CD4-positive, alpha-beta T cell (primary cell): Measurements from ENCODE around the gene RTN4RL2. TPM values are rescaled to one million over a fixed set of nuclear protein-coding genes. Genes with fewer than 3 reads are reported as not detected.

Source experiments
- ATAC-seq: fragments of 200-7000 bp; cut with Tn5 transposase; one replicate; pipeline ENCODE4 v1.10.0; 2022; ENCODE audit warnings: mild to moderate bottlenecking; ENCODE audit not compliant: poor library complexity
- CTCF ChIA-PET: fragments of 350-600 bp; sonication (Branson Sonifier 250); formaldehyde crosslinking; loops from one replicate; lab custom pipeline; 2021; ENCODE audit warnings: antibody characterized with exemption, inconsistent platforms; lab: Charles Lee
- POLR2A ChIA-PET: fragments of 350-600 bp; sonication (Branson Sonifier 250); formaldehyde crosslinking; loops from one replicate; lab custom pipeline; 2021; ENCODE audit warnings: antibody characterized with exemption, inconsistent platforms; lab: Charles Lee
- DNase-seq, 14 experiments: peaks; one replicate each; pipeline ENCODE4 v3.0.0-alpha.2; 2013 to 2020; ENCODE audit warnings: mixed read lengths in 2 of 14
- H3K27ac ChIP-seq, 2 donors: one replicate each; pipeline versions ENCODE4 v1.5.1 to v1.7.0; 2013; ENCODE audit warnings: low read length in 2 of 2, low read depth in 1 of 2, mild to moderate bottlenecking in 1 of 2
- H3K27me3 ChIP-seq, 2 experiments: 1 replicate in 1 of 2; 2 replicates in 1 of 2; pipeline versions ENCODE4 v1.6.1 to v1.7.0; 2013; ENCODE audit warnings: low read length in 2 of 2, control low read depth in 1 of 2, mild to moderate bottlenecking in 1 of 2, moderate library complexity in 1 of 2; ENCODE audit not compliant: insufficient read depth in 2 of 2, control insufficient read depth in 1 of 2
- H3K36me3 ChIP-seq: one replicate; pipeline ENCODE4 v1.6.1; 2013; ENCODE audit warnings: low read length, control low read depth; ENCODE audit not compliant: insufficient read depth
- H3K4me1 ChIP-seq: one replicate; pipeline ENCODE4 v1.6.1; 2013; ENCODE audit warnings: low read length, control low read depth; ENCODE audit not compliant: insufficient read depth
- H3K4me3 ChIP-seq: one replicate; pipeline ENCODE4 v1.5.1; 2013; ENCODE audit warnings: mild to moderate bottlenecking, low read length, moderate library complexity
- H3K9me3 ChIP-seq, 2 experiments: 1 replicate in 1 of 2; 2 replicates in 1 of 2; pipeline versions ENCODE4 v1.6.1 to v1.7.0; 2013; ENCODE audit warnings: low read length in 2 of 2, mild to moderate bottlenecking in 2 of 2, control low read depth in 1 of 2, moderate library complexity in 1 of 2; ENCODE audit not compliant: control insufficient read depth in 1 of 2, insufficient read depth in 1 of 2
- H3K27ac Mint-ChIP-seq: one replicate; pipeline ENCODE4 v1.8.0; 2020; ENCODE audit warnings: mixed read lengths
- H3K27me3 Mint-ChIP-seq: one replicate; pipeline ENCODE4 v1.8.0; 2021; ENCODE audit warnings: mixed read lengths
- H3K36me3 Mint-ChIP-seq: one replicate; pipeline ENCODE4 v1.8.0; 2021; ENCODE audit warnings: low read depth, mixed read lengths
- H3K4me1 Mint-ChIP-seq: one replicate; pipeline ENCODE4 v1.8.0; 2021; ENCODE audit warnings: low read depth, mixed read lengths
- H3K4me3 Mint-ChIP-seq: one replicate; pipeline ENCODE4 v1.8.0; 2020; ENCODE audit warnings: mild to moderate bottlenecking, mixed read lengths
- H3K9me3 Mint-ChIP-seq: one replicate; pipeline ENCODE4 v1.8.0; 2020; ENCODE audit warnings: mixed read lengths
- intact Hi-C, 2 experiments: fragments of 100-400 bp; cut with DNase I in 1 of 2; cut with micrococcal nuclease in 1 of 2; formaldehyde crosslinking; loops; one replicate each; pipeline versions ENCODE4 v1.15.1 to v1.9.0; 2023 to 2025; cut with DNase I, micrococcal nuclease
- total RNA-seq, 174 experiments: library from RNA in 2 of 174; stranded (reverse) in 2 of 174; gene quantifications; one replicate each; pipeline ENCODE4 v1.2.3 and lab custom pipeline; 2021 to 2026
- TF ChIP-seq, protein P1 (sequence below): fragments of 200-600 bp; IDR thresholded peaks from one replicate; pipeline ENCODE4 v1.8.0; 2022; ENCODE audit warnings: antibody characterized with exemption, mild to moderate bottlenecking

RTN4RL2 gene
- total RNA-seq, 2 experiments from 2014 or later = 0.17 to 0.19 TPM

GRCh38 chr11:57419146-57419545 is 41.2 kb upstream of the RTN4RL2 start:
- ChIA-PET CTCF (no interaction called here), POLR2A (no interaction called here)
- no peak for DNase-seq
- Mint-ChIP-seq H3K36me3 (peaks cover 87% of the 10 kb centered on the region), H3K4me1 (peaks cover 19% of the 10 kb centered on the region), H3K9me3 (no peaks in the 10 kb centered on the region), H3K27ac (no peak overlapping the region), H3K27me3 (no peaks in the 10 kb centered on the region), H3K4me3 (no peak overlapping the region)
- Histone ChIP-seq H3K36me3 (peaks cover 57% of the 10 kb centered on the region), H3K27ac (no peak overlapping the region), H3K4me1 (peaks cover 6% of the 10 kb centered on the region), H3K9me3 (no peaks in the 10 kb centered on the region), H3K4me3 (no peak overlapping the region), H3K27me3 (no peaks in the 10 kb centered on the region)
- TF ChIP-seq, protein P1, sequence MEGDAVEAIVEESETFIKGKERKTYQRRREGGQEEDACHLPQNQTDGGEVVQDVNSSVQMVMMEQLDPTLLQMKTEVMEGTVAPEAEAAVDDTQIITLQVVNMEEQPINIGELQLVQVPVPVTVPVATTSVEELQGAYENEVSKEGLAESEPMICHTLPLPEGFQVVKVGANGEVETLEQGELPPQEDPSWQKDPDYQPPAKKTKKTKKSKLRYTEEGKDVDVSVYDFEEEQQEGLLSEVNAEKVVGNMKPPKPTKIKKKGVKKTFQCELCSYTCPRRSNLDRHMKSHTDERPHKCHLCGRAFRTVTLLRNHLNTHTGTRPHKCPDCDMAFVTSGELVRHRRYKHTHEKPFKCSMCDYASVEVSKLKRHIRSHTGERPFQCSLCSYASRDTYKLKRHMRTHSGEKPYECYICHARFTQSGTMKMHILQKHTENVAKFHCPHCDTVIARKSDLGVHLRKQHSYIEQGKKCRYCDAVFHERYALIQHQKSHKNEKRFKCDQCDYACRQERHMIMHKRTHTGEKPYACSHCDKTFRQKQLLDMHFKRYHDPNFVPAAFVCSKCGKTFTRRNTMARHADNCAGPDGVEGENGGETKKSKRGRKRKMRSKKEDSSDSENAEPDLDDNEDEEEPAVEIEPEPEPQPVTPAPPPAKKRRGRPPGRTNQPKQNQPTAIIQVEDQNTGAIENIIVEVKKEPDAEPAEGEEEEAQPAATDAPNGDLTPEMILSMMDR = no peak
- intact Hi-C loops = no loop called here
- no peak for ATAC-seq

DNA sequence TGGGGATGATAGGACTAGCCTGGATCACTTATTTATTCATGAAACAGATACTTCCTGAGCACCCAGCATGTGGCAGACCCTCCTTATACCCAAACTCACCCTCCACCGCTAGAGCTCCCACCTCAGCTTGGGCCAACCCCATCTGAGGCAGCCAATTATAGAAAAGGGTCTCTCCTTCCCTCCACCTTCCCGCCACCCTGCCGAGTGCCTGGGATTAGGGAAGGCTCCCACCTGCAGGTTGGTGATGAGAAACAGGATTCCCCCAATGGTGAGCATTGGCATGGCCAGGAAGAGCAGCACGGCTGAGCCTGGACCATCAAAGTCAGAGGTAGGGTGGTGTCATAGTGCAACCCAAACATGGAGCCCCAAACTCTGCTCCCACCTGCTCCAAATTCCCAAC is 39.3 kb upstream of the RTN4RL2 start:
- Mint-ChIP-seq H3K36me3 (peaks cover 77% of the 10 kb centered on the region), H3K27ac (no peak overlapping the region), H3K4me1 (peaks cover 38% of the 10 kb centered on the region), H3K4me3 (no peak overlapping the region), H3K9me3 (no peaks in the 10 kb centered on the region), H3K27me3 (no peaks in the 10 kb centered on the region)
- intact Hi-C loops = loop anchor here in 1 of 2 experiments (5.0 kb wide), 1 partner anchor 84 kb away; the partner anchor contains the start of genes P2RX3 and SSRP1
- TF ChIP-seq, protein P1 = no peak
- ChIA-PET CTCF (no interaction called here), POLR2A (no interaction called here)
- H3K27me3 ChIP-seq = no peaks in the 10 kb centered on the region
- no peak overlapping the region for H3K4me3 ChIP-seq
- ATAC-seq (no peak), DNase-seq (no peak)
- H3K36me3 ChIP-seq = peaks cover 38% of the 10 kb centered on the region
- no peaks in the 10 kb centered on the region for H3K9me3 ChIP-seq
- H3K27ac ChIP-seq = no peak overlapping the region
- H3K4me1 ChIP-seq = peaks cover 25% of the 10 kb centered on the region

GRCh38 chr11:57421805-57422204 is 38.5 kb upstream of the RTN4RL2 start:
- Histone ChIP-seq H3K36me3 (peaks cover 30% of the 10 kb centered on the region), H3K27me3 (no peaks in the 10 kb centered on the region), H3K4me3 (no peak overlapping the region), H3K4me1 (peaks cover 32% of the 10 kb centered on the region), H3K27ac (no peak overlapping the region), H3K9me3 (no peaks in the 10 kb centered on the region)
- peaks cover 45% of the 10 kb centered on the region for H3K4me1 Mint-ChIP-seq
- no peak overlapping the region for H3K4me3 Mint-ChIP-seq
- peak overlapping the region; percentile 76 for H3K27ac Mint-ChIP-seq
- POLR2A ChIA-PET = no interaction called here
- H3K36me3 Mint-ChIP-seq = peaks cover 69% of the 10 kb centered on the region
- H3K27me3 Mint-ChIP-seq = no peaks in the 10 kb centered on the region
- intact Hi-C loops = loop anchor here in 1 of 2 experiments (5.0 kb wide), 1 partner anchor 85 kb away; the partner anchor contains the start of genes P2RX3 and SSRP1
- CTCF ChIA-PET = no interaction called here
- H3K9me3 Mint-ChIP-seq = no peaks in the 10 kb centered on the region
- peak in 1 of 14 experiments; percentile 17 for DNase-seq
- ATAC-seq = no peak
- TF ChIP-seq, protein P1 = no peak
